ENCODE measurements around the gene PKNOX2. TPM values are rescaled to one million over a fixed set of nuclear protein-coding genes. Genes with fewer than 3 reads are reported as not detected.

PKNOX2 gene
- total RNA-seq, 3 donors from 2014 or later (not counting 1 experiment from before 2014, with no cell fraction given), result not detected

- TF ChIP-seq CTCF (IDR thresholded peaks at IDR 0.05), result no peak
- Histone ChIP-seq H3K27ac (ENCODE audit: low read length) (no peak overlapping the region), H3K36me3 (ENCODE audit: control insufficient read depth, insufficient read depth, low read length) (no peaks in the 10 kb centered on the region), H3K9me3 (ENCODE audit: control insufficient read depth, insufficient read depth, low read length) (no peaks in the 10 kb centered on the region), H3K4me1 (ENCODE audit: control insufficient read depth, insufficient read depth, low read length) (peaks cover 7% of the 10 kb centered on the region), H3K27me3 (ENCODE audit: control insufficient read depth, insufficient read depth, low read length) (peaks cover 14% of the 10 kb centered on the region), H3K4me3 (ENCODE audit: low read length) (no peak overlapping the region)
- H3K27ac Mint-ChIP-seq, result no peak overlapping the region
- H3K4me1 Mint-ChIP-seq, result peaks cover 8 to 10% of the 10 kb centered on the region in 2 donors
- H3K9me3 Mint-ChIP-seq, result no peaks in the 10 kb centered on the region
- peaks cover 36 to 73% of the 10 kb centered on the region in 2 donors for H3K27me3 Mint-ChIP-seq (ENCODE audit: low read depth in 2 of 2)
- H3K36me3 Mint-ChIP-seq, result no peaks in the 10 kb centered on the region
- 84% methylated on average over 12 of the region's 12 CpGs for WGBS (ENCODE audit: insufficient coverage)
- no peak overlapping the region for H3K4me3 Mint-ChIP-seq
- intact Hi-C loops (cut with micrococcal nuclease), result no loop called here
- ATAC-seq (no peak), DNase-seq (no peak)
Measured at GRCh38 chr11:125401235-125401634, 236.7 kb downstream of the PKNOX2 start.

GRCh38 chr11:125401746-125402145, 237.2 kb downstream of the PKNOX2 start:
- Mint-ChIP-seq H3K27me3 (ENCODE audit: low read depth in 2 of 2) (peaks cover 36 to 73% of the 10 kb centered on the region in 2 donors), H3K36me3 (no peaks in the 10 kb centered on the region), H3K9me3 (no peaks in the 10 kb centered on the region), H3K27ac (no peak overlapping the region), H3K4me1 (peaks cover 8 to 10% of the 10 kb centered on the region in 2 donors), H3K4me3 (no peak overlapping the region)
- no peak for ATAC-seq
- peaks cover 7% of the 10 kb centered on the region for H3K4me1 ChIP-seq (ENCODE audit: control insufficient read depth, insufficient read depth, low read length)
- H3K27ac ChIP-seq (ENCODE audit: low read length), result no peak overlapping the region
- intact Hi-C loops (cut with micrococcal nuclease), result no loop called here
- no peak overlapping the region for H3K4me3 ChIP-seq (ENCODE audit: low read length)
- no peak for TF ChIP-seq CTCF (IDR thresholded peaks at IDR 0.05)
- H3K27me3 ChIP-seq (ENCODE audit: control insufficient read depth, insufficient read depth, low read length), result peaks cover 14% of the 10 kb centered on the region
- WGBS (ENCODE audit: insufficient coverage), result 84% methylated on average over 11 of the region's 11 CpGs
- H3K9me3 ChIP-seq (ENCODE audit: control insufficient read depth, insufficient read depth, low read length), result no peaks in the 10 kb centered on the region
- DNase-seq, result no peak
- H3K36me3 ChIP-seq (ENCODE audit: control insufficient read depth, insufficient read depth, low read length), result no peaks in the 10 kb centered on the region

GRCh38 chr11:125402435-125402834, 237.9 kb downstream of the PKNOX2 start:
- no peak for TF ChIP-seq CTCF (IDR thresholded peaks at IDR 0.05)
- H3K27me3 ChIP-seq (ENCODE audit: control insufficient read depth, insufficient read depth, low read length), result peaks cover 14% of the 10 kb centered on the region
- no peaks in the 10 kb centered on the region for H3K36me3 ChIP-seq (ENCODE audit: control insufficient read depth, insufficient read depth, low read length)
- H3K27ac ChIP-seq (ENCODE audit: low read length), result no peak overlapping the region
- no peak overlapping the region for H3K4me3 ChIP-seq (ENCODE audit: low read length)
- Mint-ChIP-seq H3K9me3 (no peaks in the 10 kb centered on the region), H3K36me3 (no peaks in the 10 kb centered on the region), H3K4me1 (peaks cover 8 to 10% of the 10 kb centered on the region in 2 donors), H3K4me3 (no peak overlapping the region), H3K27me3 (ENCODE audit: low read depth in 2 of 2) (peaks cover 36 to 68% of the 10 kb centered on the region in 2 donors), H3K27ac (no peak overlapping the region)
- no peak for ATAC-seq
- no peaks in the 10 kb centered on the region for H3K9me3 ChIP-seq (ENCODE audit: control insufficient read depth, insufficient read depth, low read length)
- no peak for DNase-seq
- 63% methylated on average over 2 of the region's 2 CpGs for WGBS (ENCODE audit: insufficient coverage)
- H3K4me1 ChIP-seq (ENCODE audit: control insufficient read depth, insufficient read depth, low read length), result peaks cover 7% of the 10 kb centered on the region
- intact Hi-C loops (cut with micrococcal nuclease), result no loop called here

GRCh38 chr11:125404157-125404810, 239.7 kb downstream of the PKNOX2 start:
- DNase-seq (no peak), ATAC-seq (no peak)
- Mint-ChIP-seq H3K4me1 (peaks cover 8 to 10% of the 10 kb centered on the region in 2 donors), H3K9me3 (no peaks in the 10 kb centered on the region), H3K36me3 (no peaks in the 10 kb centered on the region), H3K27me3 (ENCODE audit: low read depth in 2 of 2) (peaks cover 41 to 66% of the 10 kb centered on the region in 2 donors), H3K27ac (no peak overlapping the region), H3K4me3 (no peak overlapping the region)
- H3K27me3 ChIP-seq (ENCODE audit: control insufficient read depth, insufficient read depth, low read length), result peaks cover 14% of the 10 kb centered on the region
- peaks cover 7% of the 10 kb centered on the region for H3K4me1 ChIP-seq (ENCODE audit: control insufficient read depth, insufficient read depth, low read length)
- WGBS (ENCODE audit: insufficient coverage), result 70% methylated on average over 15 of the region's 15 CpGs
- no peaks in the 10 kb centered on the region for H3K36me3 ChIP-seq (ENCODE audit: control insufficient read depth, insufficient read depth, low read length)
- H3K4me3 ChIP-seq (ENCODE audit: low read length), result no peak overlapping the region
- no peaks in the 10 kb centered on the region for H3K9me3 ChIP-seq (ENCODE audit: control insufficient read depth, insufficient read depth, low read length)
- no peak for TF ChIP-seq CTCF (IDR thresholded peaks at IDR 0.05)
- H3K27ac ChIP-seq (ENCODE audit: low read length), result no peak overlapping the region
- intact Hi-C loops (cut with micrococcal nuclease), result loop anchor here (2.0 kb wide), 1 partner anchor 441 kb away; no protein-coding TSS in a partner anchor

Measured in natural killer cell (primary cell).